Skin of body (tissue), 2 donors: ENCODE data around the gene VASH2. TPM values are rescaled to one million over a fixed set of nuclear protein-coding genes. Genes with fewer than 3 reads are reported as not detected.

Experiments
- DNase-seq: peaks from one replicate; lab custom pipeline; 2025; lab: John Stamatoyannopoulos, UW
- total RNA-seq: library from RNA; depleted of rRNA; stranded (reverse); fragments of >200 nt; gene quantifications from one replicate; pipeline ENCODE4 v1.2.3, GENCODE V29; 2014

Gene VASH2
- total RNA-seq, 1 donor from 2014 or later = 11.6 TPM

DNA sequence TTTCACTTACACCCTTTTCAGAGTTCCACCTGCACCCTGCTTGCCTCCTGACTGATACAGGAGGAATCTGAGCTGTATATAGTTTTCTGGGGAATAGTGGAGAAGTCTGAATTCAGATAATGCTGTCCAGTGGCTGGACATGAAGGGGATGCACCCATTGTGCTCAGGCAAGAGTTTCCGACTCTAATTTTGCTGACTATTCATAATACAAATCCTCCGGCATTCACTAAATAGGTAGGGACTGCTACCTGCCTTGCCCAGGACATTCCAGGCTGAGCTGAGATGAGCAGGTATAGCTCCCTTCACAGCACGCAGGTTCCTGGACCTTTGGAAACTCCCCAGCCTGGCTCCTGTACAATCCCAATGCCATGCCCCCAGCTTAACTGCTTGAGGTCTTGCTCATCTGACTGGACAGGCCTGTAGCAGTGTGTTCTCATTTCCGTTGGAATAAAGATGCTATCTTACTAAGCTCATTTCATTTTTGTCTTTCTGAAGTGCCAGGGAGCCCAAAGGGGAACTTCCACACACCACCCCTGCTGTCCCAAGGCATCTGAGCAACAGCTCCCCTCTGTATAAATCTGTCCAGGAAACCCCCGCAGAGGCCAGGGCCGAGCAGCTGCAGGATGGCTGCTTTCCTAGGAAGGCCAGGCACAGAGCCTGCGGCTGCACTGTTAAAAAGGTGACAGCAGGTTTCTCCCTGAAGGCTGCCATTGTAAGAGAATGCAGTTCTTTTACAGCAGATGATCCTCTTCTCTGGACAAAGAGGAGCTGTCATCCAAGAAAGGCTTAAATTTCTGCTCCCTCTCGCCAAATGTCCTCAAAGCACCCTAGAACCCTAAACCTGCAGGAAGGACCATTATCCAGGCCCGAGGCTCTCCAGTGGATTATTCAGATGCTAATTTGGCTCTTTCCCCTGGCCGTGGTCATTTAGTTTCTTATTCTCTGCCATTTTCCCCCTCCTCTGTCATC is 21.7 kb upstream of the VASH2 start:
- peak; percentile 28 for DNase-seq

DNA sequence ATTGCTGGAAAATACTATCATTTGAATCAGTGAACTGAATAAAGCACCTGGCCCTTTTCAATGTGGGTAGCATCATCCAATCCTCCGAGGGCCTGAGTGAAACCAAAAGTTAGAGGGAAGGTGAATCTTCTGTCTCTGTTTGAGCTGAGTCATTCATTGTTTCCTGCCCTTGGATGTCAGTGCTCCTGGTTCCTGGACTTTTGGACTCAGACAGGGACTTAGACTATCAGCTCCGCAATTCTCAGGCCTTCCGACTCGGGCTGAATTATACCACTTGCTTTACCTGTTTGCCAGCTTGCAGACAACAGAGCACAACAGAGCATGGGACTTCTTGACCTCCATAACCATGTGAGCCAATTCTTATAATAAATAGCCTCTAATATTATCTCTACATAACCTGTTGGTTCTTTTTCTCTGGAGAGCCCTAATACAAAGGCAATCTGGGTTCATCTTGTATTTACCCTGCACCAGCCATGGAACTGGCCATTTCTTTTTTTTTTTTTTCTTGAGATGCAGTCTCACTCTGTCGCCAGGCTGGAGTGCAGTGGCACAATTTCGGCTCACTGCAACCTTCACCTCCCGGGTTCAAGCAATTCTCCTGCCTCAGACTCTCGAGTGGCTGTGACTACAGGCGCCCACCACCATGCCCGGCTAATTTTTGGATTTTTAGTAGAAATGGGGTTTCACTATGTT is 19.2 kb upstream of the VASH2 start:
- no peak for DNase-seq

DNA sequence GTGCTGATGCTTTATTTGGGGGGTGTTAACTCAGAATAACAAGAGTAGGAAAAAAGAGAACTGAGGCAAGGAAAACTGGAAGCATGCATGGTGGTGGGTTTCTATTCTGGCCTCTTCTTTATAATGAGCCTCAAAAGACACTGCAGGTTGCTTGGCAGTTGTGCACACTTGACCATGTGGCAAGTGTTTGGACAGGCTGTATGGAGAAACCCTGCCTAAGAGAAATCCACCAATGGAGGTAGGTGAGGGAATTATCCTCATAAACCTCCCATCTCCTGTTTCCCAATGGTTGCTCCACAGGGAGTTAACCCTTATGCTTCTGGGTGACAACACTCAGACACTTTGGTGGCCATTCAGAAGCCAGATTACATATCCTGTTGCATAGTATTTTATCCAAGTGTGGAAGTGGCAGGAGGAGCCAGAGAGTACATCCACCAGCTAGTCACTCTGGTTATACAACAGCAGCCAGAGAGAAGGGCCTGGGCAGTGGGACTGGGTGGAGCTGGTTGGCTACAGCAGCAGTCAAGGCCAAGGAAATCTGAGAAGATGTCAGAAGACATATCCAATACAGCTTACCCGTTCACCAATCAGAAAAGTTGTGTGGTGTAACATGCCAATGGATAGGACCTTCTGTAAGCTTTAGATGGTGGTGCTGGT is 16.4 kb upstream of the VASH2 start:
- DNase-seq = no peak

DNA sequence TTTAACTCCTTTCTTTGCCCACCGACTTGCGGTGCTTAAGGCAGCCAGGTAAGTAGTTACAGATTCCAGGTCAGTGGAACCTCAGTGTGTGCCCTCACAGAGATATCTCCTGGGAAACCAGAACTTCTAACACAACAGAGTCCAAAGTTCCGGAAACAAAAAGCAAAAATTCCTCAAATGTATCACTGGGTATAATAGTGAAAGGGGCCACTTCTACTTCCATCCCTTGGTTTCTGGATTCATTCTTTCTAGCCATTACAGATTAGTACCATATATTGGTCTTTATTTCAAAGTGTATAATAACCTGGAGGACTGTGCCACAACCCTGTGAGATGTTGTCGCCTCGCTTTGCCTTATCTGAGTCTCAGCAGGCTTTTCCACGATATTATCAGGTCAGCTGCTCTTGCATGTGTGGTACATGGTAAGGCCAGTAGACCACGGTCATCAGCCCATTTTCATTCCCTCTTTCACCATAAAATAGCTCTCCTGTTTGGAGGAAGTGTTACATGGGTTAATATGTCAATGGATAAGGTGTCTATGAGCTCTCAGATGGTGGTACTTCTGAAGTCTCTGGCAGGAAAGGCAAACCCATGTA is 14.9 kb upstream of the VASH2 start:
- no peak for DNase-seq

DNA sequence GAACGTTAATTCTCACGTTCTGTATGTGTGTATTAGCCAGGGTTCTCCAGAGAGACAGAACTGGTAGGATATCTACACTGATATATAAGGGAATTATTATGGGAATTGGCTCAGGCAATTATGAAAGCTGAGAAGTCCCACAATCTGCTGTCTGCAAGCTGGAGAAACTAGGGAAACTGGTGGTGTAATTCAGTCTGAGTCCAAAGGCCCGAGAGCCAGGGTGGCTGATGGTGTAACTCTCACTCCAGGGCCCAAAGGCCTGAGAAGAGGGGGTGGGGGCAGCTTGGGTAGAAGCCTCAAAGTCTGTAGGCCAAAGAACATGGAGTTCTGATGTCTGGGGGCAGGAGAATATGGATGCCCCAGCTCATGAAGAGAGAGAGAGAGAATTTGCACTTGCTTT is 13.3 kb upstream of the VASH2 start:
- no peak for DNase-seq

DNA sequence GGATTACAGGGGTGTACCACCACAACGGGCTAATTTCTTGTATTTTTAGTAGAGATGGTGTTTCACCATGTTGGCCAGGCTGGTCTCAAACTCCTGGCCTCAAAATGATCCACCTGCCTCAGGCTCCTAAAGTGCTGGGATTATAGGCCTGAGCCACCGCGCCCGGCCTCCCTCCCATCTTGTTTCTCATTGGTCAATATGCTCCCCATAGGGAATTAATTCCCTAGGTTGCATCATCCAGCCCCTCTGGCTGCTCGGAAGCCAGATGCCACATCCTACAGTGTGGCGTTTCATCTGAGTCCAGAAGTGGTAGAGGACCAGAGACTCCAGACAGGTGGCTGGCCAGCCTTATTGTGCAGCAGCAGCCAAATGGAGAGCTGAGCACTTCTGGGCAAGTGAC is 11.5 kb upstream of the VASH2 start:
- DNase-seq = no peak

DNA sequence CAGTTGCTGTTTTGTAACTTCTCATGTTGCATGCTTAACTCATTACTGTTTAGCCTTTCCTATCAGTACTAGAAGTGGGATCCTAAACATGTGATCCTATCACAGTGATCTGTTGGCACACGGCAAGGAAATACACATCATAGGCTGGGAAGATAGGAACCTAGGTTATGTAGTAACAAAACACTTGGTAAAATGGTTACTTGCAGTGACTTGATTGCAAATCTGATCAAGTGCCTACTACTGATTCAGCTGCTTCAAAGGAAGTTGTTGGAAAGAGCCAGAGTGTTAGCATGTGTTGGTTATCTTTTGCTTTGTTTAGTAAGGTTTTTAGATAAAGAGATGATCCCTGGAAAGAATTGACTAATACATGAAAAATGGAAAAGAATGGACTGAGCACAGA is 8.9 kb upstream of the VASH2 start:
- DNase-seq = no peak

DNA sequence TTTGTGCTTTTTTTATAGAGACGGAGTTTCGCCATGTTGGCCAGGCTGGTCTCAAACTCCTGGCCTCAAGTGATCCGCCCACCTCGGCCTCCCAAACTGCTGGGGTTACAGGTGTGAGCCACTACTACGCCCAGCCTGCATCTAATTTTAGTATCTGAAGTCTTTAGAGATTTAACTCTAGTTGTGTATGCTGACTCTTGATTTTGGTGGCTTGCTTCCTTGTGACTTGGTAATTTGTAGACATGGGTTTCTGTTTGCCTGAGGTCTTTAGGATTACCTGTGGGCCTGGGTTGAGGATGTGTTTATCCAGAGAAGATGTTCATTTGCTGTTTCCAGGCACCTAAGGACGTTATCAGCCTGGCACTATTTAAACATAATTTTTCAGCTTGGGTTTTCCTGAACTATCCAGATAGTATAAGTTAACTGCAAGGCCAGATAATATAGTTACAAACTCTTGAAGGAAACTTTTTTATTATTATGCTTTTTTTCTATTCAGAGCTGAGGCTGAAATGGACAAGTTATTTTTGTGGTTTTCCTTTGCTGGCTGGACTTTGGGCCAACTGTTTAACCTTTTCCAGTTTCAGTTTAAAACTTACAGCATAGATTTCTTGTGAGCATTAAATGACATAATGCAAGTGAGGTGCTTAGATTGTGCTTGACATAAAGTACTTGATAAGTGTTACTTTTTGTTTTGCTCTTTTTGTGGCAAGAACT is 7.5 kb upstream of the VASH2 start:
- no peak for DNase-seq

DNA sequence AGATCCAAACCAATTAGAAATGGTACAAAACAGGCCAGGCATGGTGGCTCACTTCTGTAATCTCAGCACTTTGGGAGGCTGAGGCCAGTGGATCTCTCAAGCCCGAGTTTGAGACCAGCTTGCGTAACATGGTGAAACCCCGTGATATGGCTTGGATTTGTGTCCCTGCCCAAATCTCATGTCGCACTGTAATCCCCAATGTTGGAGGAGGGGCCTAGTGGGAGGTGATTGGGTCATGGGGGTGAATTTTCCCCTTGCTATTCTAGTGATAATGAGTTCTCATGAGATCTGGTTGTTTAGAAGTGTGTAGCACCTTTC is 7.0 kb upstream of the VASH2 start:
- no peak for DNase-seq

DNA sequence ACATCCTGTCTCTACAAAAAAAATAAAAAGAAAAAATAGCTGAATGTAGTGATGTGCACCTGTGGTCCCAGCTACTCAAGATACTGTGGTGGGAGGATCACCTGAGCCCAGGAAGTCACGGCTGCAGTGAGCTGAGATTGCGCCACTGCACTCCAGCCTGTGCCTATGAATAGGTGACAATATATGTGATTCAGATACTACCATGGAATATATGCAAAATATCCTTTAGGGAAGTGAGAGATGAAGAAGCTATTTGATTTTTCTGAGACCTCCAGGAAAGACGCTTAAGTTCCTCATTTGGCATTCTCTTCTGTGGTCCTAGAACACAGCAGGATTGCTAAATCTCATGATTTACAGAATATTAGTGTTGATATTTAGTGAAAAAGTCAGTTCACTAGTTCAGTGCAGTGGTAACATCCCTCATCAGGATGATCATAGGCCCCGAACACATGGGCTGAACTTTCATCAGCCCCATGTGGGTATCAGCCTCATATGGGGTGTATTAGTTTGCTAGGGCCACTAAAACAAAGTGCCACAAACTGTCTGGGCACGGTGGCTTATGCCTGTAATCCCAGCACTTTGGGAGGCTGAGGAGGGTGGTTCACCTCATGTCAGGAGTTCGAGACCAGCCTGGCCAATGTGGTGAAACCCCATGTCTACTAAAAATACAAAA is 6.0 kb upstream of the VASH2 start:
- no peak for DNase-seq

DNA sequence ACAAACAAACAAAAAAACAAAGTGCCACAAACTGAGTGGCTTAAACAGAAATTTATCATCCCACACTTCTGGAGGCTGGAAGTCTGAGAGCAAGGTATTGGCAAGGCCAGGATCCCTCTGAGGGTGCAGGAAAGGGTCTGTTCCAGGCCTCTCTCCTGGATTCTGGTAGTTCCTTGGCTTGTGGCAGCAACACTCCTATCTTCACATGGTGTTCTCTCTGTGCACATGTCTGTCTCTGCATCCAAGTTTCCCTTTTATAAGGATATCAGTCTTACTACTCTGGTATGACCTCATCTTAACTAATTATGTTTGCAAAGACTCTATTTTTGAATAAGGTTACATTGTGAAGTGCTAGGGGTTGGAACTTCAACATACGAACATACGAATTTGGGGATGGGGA is 5.3 kb upstream of the VASH2 start:
- no peak for DNase-seq

DNA sequence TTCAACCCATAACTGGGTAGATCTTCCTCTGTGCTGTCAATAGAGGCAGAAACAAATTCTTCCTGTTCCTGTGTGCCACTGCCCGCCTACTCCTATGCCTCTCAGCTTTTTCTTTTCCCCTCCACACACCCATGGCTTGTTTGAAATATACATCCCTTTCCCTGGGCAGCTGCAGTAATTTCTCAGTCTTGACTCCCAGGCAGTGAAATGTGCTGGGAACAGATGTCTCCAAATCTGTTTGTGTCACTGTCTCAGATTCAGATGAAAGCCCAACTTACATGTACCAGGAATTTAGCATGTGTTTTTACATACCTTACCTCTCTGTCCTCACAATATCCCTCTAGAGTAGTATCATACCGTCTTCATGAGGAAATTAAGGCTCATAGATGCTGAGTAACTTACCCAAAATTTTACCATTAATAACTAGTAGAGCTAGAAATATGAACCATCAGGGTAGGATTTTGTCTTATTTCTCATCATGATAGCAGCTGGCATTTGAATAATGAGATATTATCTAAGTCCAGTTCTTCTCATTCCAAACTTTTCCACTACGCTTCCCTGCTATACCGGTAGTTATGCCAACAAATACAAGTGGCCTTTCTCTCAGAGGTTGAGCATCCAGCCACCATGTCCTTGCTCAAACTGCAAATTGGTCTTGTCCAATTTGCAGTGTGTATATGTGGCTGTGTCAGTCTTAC is 4.7 kb upstream of the VASH2 start:
- no peak for DNase-seq

DNA sequence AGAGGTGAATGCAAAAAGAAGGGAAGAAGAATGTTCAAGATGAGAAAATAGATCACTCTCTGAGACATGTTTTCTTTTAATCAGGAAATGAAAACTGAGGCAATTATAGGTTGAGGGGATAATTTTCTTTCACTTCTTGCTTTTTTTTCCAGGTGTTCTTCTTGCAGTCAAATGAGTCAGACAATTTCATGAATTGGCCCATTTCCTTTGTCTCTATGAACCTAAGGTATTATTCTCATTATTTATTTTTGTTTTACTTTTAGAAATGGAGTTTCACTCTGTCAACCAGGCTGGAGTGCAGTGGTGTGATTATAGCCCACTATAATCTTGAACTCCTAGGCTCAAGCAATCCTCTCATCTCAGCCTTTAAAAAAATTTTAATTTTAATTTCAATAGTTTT is 3.5 kb upstream of the VASH2 start:
- DNase-seq = no peak

DNA sequence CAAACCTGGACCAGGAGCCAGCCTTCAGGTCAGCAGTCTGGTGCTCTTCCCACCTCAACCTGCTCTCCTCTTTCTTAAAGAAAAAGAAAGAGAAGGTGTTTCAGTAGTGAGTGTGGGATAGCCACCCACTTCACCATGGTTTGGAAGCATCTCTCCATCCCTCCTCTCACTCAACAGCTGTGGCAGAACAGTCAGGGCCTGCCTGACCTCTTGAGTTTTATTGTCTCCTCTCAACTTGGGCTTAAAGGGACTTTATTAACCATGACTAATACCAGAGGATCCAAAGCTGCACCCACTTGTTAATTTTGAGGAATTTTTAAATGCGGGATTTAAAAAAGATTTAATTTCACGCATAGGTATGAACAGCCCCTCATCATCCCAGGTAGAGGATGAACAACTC is 570 bp upstream of the VASH2 start:
- DNase-seq = no peak

DNA sequence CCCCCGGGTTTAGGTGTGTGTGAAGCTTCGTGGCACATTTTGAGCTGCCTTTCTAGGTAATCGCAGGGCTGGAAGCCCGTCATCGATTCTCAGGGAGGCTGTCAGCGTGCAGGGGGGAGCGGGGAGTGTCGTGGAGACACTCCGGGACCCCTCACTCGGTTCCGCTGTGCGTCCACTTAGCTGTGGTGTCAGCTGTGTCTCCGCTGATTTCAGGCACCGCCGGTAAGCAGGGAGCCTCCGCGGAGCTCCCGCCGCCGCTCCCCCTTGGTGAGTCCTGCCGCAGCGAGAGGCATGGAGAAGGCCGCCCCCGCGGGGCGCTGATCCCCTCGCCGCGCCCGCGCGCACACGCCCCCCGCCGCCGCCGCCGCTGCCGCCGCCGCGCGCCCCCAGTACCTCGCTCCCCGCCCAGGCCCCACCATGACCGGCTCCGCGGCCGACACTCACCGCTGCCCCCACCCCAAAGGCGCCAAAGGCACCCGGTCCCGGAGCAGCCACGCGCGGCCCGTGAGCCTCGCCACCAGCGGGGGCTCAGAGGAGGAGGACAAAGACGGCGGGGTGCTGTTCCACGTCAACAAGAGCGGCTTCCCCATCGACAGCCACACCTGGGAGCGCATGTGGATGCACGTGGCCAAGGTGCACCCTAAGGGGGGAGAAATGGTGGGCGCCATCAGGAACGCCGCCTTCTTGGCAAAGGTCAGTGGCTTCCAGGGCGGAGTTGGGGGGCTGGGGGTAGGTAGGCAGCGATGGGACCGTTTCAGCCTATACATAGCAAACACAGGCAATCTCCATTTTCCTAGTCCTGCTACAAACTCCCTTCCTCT is 995 bp downstream of the VASH2 start:
- DNase-seq = no peak

DNA sequence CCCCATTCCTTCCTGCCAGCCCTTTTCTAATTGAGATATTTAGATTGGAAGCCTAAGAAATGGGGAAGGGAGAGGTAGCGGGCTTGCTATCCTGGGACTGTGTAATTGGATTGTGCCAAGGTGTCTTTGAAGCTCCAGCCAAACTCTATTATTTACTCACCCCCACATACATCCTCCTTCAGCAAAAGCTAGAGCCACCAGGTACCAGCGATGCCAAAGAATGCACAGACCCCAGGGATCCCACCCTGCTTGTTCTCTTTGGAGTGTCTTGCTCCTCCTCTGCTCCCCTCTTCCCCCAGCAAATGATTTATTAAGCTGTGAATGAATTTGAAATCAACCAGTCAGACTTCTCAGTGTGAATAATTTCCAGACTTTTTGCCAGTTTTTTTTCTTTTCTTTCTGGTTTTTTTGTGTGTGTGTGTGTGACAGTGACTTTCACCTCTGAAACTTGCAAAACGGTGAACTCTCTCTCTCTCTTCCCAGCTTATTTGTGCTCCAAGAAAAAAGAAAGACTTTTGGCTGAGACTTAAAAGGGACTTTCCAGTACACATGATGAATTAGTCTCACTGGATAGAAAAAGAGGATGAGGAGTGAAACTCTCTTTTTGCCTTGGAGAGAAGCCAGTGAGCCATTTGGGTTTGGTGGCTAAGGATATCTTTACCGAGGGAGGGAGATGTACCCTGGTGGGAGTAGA is 1.8 kb downstream of the VASH2 start:
- peak; percentile 8 for DNase-seq

DNA sequence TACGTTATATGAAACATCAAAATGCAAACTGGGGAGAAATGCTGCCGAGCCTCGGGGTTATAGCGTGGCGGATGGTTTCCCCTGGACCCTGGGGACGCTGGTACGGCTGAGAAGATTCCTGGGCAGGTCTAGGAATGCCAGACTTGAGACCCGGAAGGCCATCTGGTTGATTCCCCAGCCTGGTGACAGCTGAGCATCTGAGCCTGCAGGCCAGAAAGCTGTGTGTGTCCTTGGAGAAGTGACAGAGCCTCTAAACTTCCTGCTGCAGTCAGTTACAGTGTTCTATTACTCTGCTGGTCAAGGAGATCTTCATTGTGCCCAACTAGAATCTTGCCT is 2.3 kb downstream of the VASH2 start:
- DNase-seq = no peak

DNA sequence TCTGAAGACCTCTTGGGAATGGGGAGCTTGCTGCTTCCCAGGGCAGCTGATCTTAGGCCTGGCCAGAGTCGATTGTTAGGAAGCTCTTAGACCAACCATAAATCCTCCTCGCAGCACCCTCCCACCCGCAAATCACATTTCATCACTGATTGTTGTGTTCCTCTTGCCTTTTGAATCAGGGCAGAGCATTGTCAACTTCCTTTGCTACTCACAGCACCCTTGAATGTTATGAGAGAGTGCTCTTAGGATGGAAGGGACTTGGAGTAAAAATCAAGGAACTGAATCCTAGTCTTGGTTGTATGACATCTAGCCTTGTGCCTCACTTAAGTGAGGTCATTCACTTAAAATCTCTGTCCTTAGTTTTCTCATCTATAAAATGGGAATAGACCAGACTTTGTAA is 3.0 kb downstream of the VASH2 start:
- DNase-seq = no peak

DNA sequence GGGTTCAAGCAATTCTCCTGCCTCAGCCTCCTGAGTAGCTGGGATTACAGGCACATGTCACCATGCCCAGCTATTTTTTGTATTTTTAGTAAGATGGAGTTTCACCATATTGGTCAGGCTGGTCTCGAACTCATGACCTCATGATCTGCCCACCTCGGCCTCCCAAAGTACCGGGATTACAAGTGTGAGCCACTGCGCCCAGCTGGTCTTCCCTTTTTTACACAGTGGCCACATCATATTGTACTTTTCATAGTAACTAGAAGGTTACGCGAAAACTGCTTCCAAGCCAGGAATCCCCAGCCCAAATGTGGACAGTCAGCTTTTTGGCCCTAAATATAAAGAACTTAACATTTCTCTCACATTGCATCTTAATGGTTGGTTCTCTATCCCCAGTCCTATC is 4.2 kb downstream of the VASH2 start:
- DNase-seq = no peak
